Right lobe of liver (tissue), 6 donors: Measurements from ENCODE around the gene NUDC. TPM values are rescaled to one million over a fixed set of nuclear protein-coding genes. Genes with fewer than 3 reads are reported as not detected.
"Not testable (repeated sequence)": the region's sequence is repeated elsewhere in the genome, so short reads cannot be mapped to it uniquely, and the experiment has no call there.

ENCODE experiments used
- ATAC-seq, 4 donors: fragments of 200-7000 bp; cut with Tn5 transposase; one replicate each; pipeline ENCODE4 v1.9.1; 2020; ENCODE audit warnings: mild to moderate bottlenecking in 4 of 4, moderate library complexity in 4 of 4
- DNase-seq, 3 donors: peaks; one replicate each; pipeline ENCODE4 v3.0.0-alpha.2; 2020
- H3K27ac ChIP-seq, 3 donors: fragments of 200-600 bp; one replicate each; pipeline ENCODE4 v1.8.0; 2022
- H3K27me3 ChIP-seq, 2 donors: fragments of 200-600 bp; one replicate each; pipeline ENCODE4 v1.8.0; 2022
- H3K36me3 ChIP-seq, 4 donors: fragments of 200-600 bp; sonication (generic) in 1 of 4; one replicate each; pipeline versions ENCODE4 v1.5.1 to v1.8.0; 2017 to 2022; ENCODE audit warnings: control low read depth in 1 of 4
- H3K4me1 ChIP-seq, 4 donors: fragments of 200-600 bp; sonication (generic) in 1 of 4; one replicate each; pipeline versions ENCODE4 v1.5.1 to v1.8.0; 2017 to 2022; ENCODE audit warnings: control low read depth in 1 of 4
- H3K4me3 ChIP-seq, 3 donors: fragments of 200-600 bp; one replicate each; pipeline ENCODE4 v1.8.0; 2022
- H3K9me3 ChIP-seq, 4 donors: fragments of 200-600 bp; sonication (generic) in 1 of 4; one replicate each; pipeline versions ENCODE4 v1.5.1 to v1.8.0; 2017 to 2022; ENCODE audit warnings: control low read depth in 1 of 4
- CTCF ChIP-seq, 4 donors: fragments of 200-600 bp in 3 of 4; fragments of 450-650 bp in 1 of 4; IDR thresholded peaks; one replicate each; pipeline versions ENCODE4 v1.5.1 to v1.8.0; 2016 to 2022; ENCODE audit warnings: antibody characterized with exemption in 4 of 4, mild to moderate bottlenecking in 2 of 4
- POLR2A ChIP-seq: fragments of 450-650 bp; IDR thresholded peaks from one replicate; pipeline ENCODE4 v1.6.1; 2017; ENCODE audit warnings: antibody characterized with exemption, mild to moderate bottlenecking
- WGBS: methylation state at CpG from one replicate; pipeline ENCODE4 v1.1.6; 2018; ENCODE audit warnings: low coverage, low lambda C conversion rate; ENCODE audit not compliant: insufficient coverage; ENCODE audit errors: missing lambda C conversion rate; 5-methylcytosine and 5-hydroxymethylcytosine counted together
- intact Hi-C, 2 donors: fragments of 100-400 bp; cut with DNase I; formaldehyde crosslinking; loops; one replicate each; pipeline versions ENCODE4 v1.11.2 to v1.14.1; 2022
- total RNA-seq, 6 experiments: library from RNA; depleted of rRNA in 2 of 6; stranded (reverse); fragments of >200 nt in 2 of 6; fragmentation: NEBNext Ultra II Directional in 3 of 6; extraction: Animal tissue kit (Norgen Biotek cat#: 25700) in 3 of 6; gene quantifications; one replicate each; pipeline versions ENCODE4 v1.1.0 to v1.2.4, GENCODE V29; 2016 to 2023
- donor health status: DM: no; HTN: yes; CAD: no.
- donor health status: DM: no; HTN: no; CAD: no.
- donor health status: DM: no; HTN: no; CAD: no.
- donor health status: DM: no; HTN: yes; CAD: no.
- donor health status: DM: no; HTN: yes; CAD: no.

Gene NUDC
- total RNA-seq, 6 experiments from 2014 or later = 40.9 to 60.8 (median 48.4) TPM

DNA sequence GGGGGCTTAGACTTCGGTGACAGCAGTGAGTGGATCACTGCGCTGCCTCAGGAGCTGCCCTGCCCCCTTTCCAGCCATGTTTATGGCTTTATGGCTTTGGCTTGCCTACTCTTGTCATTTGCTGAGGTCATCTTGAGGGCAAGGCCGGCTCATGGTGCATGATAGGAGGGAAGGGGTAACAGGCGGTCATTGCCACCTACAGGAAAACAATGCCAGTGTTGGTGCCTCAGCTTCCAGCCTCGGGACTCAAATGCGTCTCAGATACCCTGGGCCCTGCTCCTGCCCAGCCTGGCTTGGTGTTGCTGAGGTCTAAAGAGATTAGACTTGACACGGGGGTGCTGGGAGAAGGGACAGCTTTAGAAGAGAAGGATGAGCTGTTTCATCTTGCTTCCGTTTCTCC lies 24.2 kb downstream of the NUDC start:
- H3K27ac ChIP-seq = peak overlapping the region in 2 of 3 donors; percentile 60 to 81
- TF ChIP-seq CTCF (IDR thresholded peaks at IDR 0.05) (no peak), POLR2A (no peak)
- DNase-seq (peak; percentile 75 to 88 (median 87)), ATAC-seq (peak; percentile 71 to 77 (median 74))
- WGBS = 41% methylated on average over 6 of the region's 8 CpGs
- H3K4me1 ChIP-seq = peaks cover 0 to 87% (median 35%) of the 10 kb centered on the region in 4 donors
- H3K27me3 ChIP-seq = no peaks in the 10 kb centered on the region
- H3K36me3 ChIP-seq = peaks cover 8 to 38% (median 15%) of the 10 kb centered on the region in 4 donors
- intact Hi-C loops = no loop called here
- no peaks in the 10 kb centered on the region for H3K9me3 ChIP-seq
- peak overlapping the region in 2 of 3 donors; percentile 25 to 32 for H3K4me3 ChIP-seq

DNA sequence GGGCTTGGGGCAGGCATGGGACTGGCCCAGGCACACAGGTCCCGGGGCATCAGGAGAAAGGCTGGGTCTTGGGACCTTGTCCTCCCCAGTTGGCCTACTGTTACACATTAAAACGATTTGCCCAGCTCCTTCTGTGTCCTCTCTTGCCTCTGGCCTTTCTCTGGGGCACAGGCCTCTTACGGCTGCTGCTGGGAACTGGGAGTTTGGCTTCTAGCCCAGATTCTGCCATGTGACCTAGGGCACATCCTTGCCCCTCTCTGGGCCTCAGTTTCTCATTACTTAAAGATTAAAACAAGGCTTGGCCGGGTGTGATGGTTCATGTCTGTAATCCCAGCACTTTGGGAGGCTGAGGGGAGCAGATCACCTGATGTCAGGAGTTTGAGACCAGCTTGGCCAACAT lies 24.7 kb downstream of the NUDC start:
- H3K9me3 ChIP-seq = no peaks in the 10 kb centered on the region
- 46% methylated on average over 3 of the region's 4 CpGs for WGBS
- no peaks in the 10 kb centered on the region for H3K27me3 ChIP-seq
- intact Hi-C loops = no loop called here
- DNase-seq (peak in 2 of 3 donors; percentile 68 to 74), ATAC-seq (peak; percentile 11 to 42 (median 28))
- H3K36me3 ChIP-seq = peaks cover 8 to 35% (median 14%) of the 10 kb centered on the region in 4 donors
- H3K4me1 ChIP-seq = peaks cover 0 to 84% (median 35%) of the 10 kb centered on the region in 4 donors
- TF ChIP-seq CTCF (IDR thresholded peaks at IDR 0.05) (no peak), POLR2A (no peak)
- H3K4me3 ChIP-seq = peak overlapping the region in 2 of 3 donors; percentile 25 to 32
- peak overlapping the region in 2 of 3 donors; percentile 60 to 81 for H3K27ac ChIP-seq

DNA sequence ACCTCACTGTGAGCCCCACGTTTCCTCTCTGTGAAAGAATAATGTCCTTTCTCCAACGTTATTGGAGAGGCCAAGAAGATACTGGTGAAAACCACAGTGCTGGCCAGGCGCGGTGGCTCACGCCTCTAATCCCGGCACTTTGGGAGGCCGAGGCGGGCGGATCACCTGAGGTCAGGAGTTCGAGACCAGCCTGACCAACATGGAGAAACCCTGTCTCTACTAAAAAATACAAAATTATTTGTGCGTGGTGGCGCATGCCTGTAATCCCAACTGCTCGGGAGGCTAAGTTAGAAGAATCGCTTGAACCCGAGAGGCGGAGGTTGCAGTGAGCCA lies 27.1 kb downstream of the NUDC start:
- H3K9me3 ChIP-seq, H3K27me3 ChIP-seq, ATAC-seq, H3K4me3 ChIP-seq, intact Hi-C loops: not testable (repeated sequence)
- peak in 1 of 3 donors; percentile 48 for DNase-seq
- 69% methylated on average over 7 of the region's 16 CpGs for WGBS
- H3K27ac ChIP-seq = peak overlapping the region in 2 of 3 donors; percentile 45 to 81
- peaks cover 0 to 14% (median 0%) of the 10 kb centered on the region in 4 donors for H3K36me3 ChIP-seq
- H3K4me1 ChIP-seq = peaks cover 0 to 66% (median 30%) of the 10 kb centered on the region in 4 donors

- no peaks in the 10 kb centered on the region for H3K27me3 ChIP-seq
- no CpG with 5 or more reads among the region's 1 CpG for WGBS
- peaks cover 0 to 59% (median 27%) of the 10 kb centered on the region in 4 donors for H3K4me1 ChIP-seq
- no peaks in the 10 kb centered on the region for H3K9me3 ChIP-seq
- no peak overlapping the region for H3K4me3 ChIP-seq
- intact Hi-C loops = no loop called here
- peaks cover 0 to 11% (median 0%) of the 10 kb centered on the region in 4 donors for H3K36me3 ChIP-seq
- DNase-seq = peak in 2 of 3 donors; percentile 55 to 72
- peak in 2 of 4 donors; percentile 25 to 33 for ATAC-seq
- no peak for TF ChIP-seq POLR2A
- TF ChIP-seq CTCF (IDR thresholded peaks at IDR 0.05) = no peak
- peak overlapping the region in 2 of 3 donors; percentile 26 to 81 for H3K27ac ChIP-seq
Measured at GRCh38 chr1:26949266-26949925, 27.9 kb downstream of the NUDC start.

- intact Hi-C loops = no loop called here
- DNase-seq (peak in 1 of 3 donors; percentile 42), ATAC-seq (no peak)
- no CpG with 5 or more reads among the region's 3 CpGs for WGBS
- H3K4me3 ChIP-seq = no peak overlapping the region
- peaks cover 0 to 53% (median 24%) of the 10 kb centered on the region in 4 donors for H3K4me1 ChIP-seq
- TF ChIP-seq POLR2A (no peak), CTCF (IDR thresholded peaks at IDR 0.05) (no peak)
- H3K27me3 ChIP-seq = no peaks in the 10 kb centered on the region
- peak overlapping the region in 1 of 3 donors; percentile 81 for H3K27ac ChIP-seq
- peaks cover 0 to 7% (median 0%) of the 10 kb centered on the region in 4 donors for H3K36me3 ChIP-seq
- no peaks in the 10 kb centered on the region for H3K9me3 ChIP-seq
Measured at GRCh38 chr1:26949926-26950319, 28.4 kb downstream of the NUDC start.
